GM19372 (cell line): ENCODE data around the gene PES1.
"Not testable (repeated sequence)": the region's sequence is repeated elsewhere in the genome, so short reads cannot be mapped to it uniquely, and the experiment has no call there.

Experiments
- ATAC-seq: cut with Tn5 transposase; IDR thresholded peaks from one replicate; pipeline ENCODE4 v1.9.1; 2021; ENCODE audit warnings: mild to moderate bottlenecking, low read depth, moderate library complexity; ENCODE audit not compliant: unreplicated experiment

The PES1 gene

GRCh38 chr22:30609260-30610185 lies 17.8 kb upstream of the PES1 start:
- no peak for ATAC-seq

GRCh38 chr22:30607939-30608338 lies 16.2 kb upstream of the PES1 start:
- ATAC-seq: no peak

GRCh38 chr22:30607300-30607930 lies 15.7 kb upstream of the PES1 start:
- ATAC-seq: no peak

GRCh38 chr22:30606455-30607299 lies 15.0 kb upstream of the PES1 start, which contains the start of gene TCN2:
Gene TCN2 (plus strand): TSS chr22:30607174. CDS start chr22:30607332, 158 bp downstream.
- ATAC-seq: no peak

GRCh38 chr22:30605449-30606110 lies 13.9 kb upstream of the PES1 start:
- no peak for ATAC-seq

GRCh38 chr22:30604723-30605122 lies 13.0 kb upstream of the PES1 start:
- ATAC-seq: no peak

- ATAC-seq: no peak
Observed at GRCh38 chr22:30603801-30604200, 12.1 kb upstream of the PES1 start.

- no peak for ATAC-seq
Observed at GRCh38 chr22:30602049-30602448, 10.3 kb upstream of the PES1 start.

- ATAC-seq: no peak
Observed at GRCh38 chr22:30601464-30601863, 9.8 kb upstream of the PES1 start.

GRCh38 chr22:30600921-30601320 lies 9.2 kb upstream of the PES1 start:
- ATAC-seq: no peak

GRCh38 chr22:30598986-30599385 lies 7.3 kb upstream of the PES1 start:
- no peak for ATAC-seq

- ATAC-seq: no peak
Observed at GRCh38 chr22:30596886-30597285, 5.2 kb upstream of the PES1 start.

- ATAC-seq: no peak
Observed at GRCh38 chr22:30596199-30596598, 4.5 kb upstream of the PES1 start.

- not testable (repeated sequence) for ATAC-seq
Observed at GRCh38 chr22:30592360-30592713, 627 bp upstream of the PES1 start.

- no peak for ATAC-seq
Observed at GRCh38 chr22:30591191-30591587, 521 bp downstream of the PES1 start.

- ATAC-seq: no peak
Observed at GRCh38 chr22:30586414-30586813, 5.3 kb downstream of the PES1 start.

GRCh38 chr22:30584441-30584840 lies 7.3 kb downstream of the PES1 start:
- no peak for ATAC-seq

- no peak for ATAC-seq
Observed at GRCh38 chr22:30582788-30583545, 8.7 kb downstream of the PES1 start.

- ATAC-seq: no peak
Observed at GRCh38 chr22:30582051-30582450, 9.7 kb downstream of the PES1 start.

- no peak for ATAC-seq
Observed at GRCh38 chr22:30580896-30581295, 10.8 kb downstream of the PES1 start.
